H1 (cell line): ENCODE measurements around the gene TLCD5. TPM values are rescaled to one million over a fixed set of nuclear protein-coding genes. Genes with fewer than 3 reads are reported as not detected.

ENCODE experiments used
- CBX5 ChIP-seq: fragments of 300-800, 300-1000 bp; sonication (generic); IDR thresholded peaks from 2 replicates; pipeline ENCODE4 v1.7.1; 2016; ENCODE audit warnings: antibody characterized with exemption, low read length, low read depth
- CEBPB ChIP-seq: IDR thresholded peaks from 2 replicates; pipeline ENCODE4 v1.6.1; 2012; ENCODE audit warnings: low read depth, low read length
- CTBP2 ChIP-seq: IDR thresholded peaks from 2 replicates; pipeline ENCODE4 v1.7.0; 2011; ENCODE audit warnings: borderline replicate concordance, mild to moderate bottlenecking, moderate library complexity, mixed read lengths, low read length; ENCODE audit not compliant: insufficient read depth, insufficient read length
- GABPA ChIP-seq: IDR thresholded peaks from 2 replicates; pipeline ENCODE4 v1.6.1; 2011; ENCODE audit warnings: mild to moderate bottlenecking, low read length, moderate library complexity, borderline replicate concordance; ENCODE audit not compliant: insufficient read depth
- HDAC6 ChIP-seq: IDR thresholded peaks from one replicate; pipeline ENCODE4 v1.7.1; 2012; ENCODE audit warnings: low read depth, mild to moderate bottlenecking, inconsistent platforms, low read length, moderate library complexity
- JUN ChIP-seq: IDR thresholded peaks from 2 replicates; pipeline ENCODE4 v1.6.1; 2011; ENCODE audit warnings: low read depth, mild to moderate bottlenecking, improper control_type of control experiment, low read length
- KDM4A ChIP-seq: IDR thresholded peaks from one replicate; pipeline ENCODE4 v1.7.1; 2012; ENCODE audit warnings: low read depth, mild to moderate bottlenecking, moderate library complexity, low read length, inconsistent platforms; ENCODE audit not compliant: severe bottlenecking
- KDM5A ChIP-seq: fragments of 200-600 bp; IDR thresholded peaks from 2 replicates; pipeline ENCODE4 v1.7.1; 2012; ENCODE audit warnings: mild to moderate bottlenecking, low read length, inconsistent platforms, mixed read lengths
- POLR2AphosphoS5 ChIP-seq: IDR thresholded peaks from 2 replicates; pipeline ENCODE4 v1.6.1; 2011; ENCODE audit warnings: low read depth, low read length
- YY1 ChIP-seq: IDR thresholded peaks from 2 replicates; pipeline ENCODE4 v1.6.1; 2011; ENCODE audit warnings: low read depth, mild to moderate bottlenecking, low read length
- polyA plus RNA-seq, 7 experiments: library from polyadenylated mRNA; depleted of rRNA in 3 of 7; stranded (reverse) in 5 of 7; unstranded in 2 of 7; fragments of >200 nt in 5 of 7; fragments of 200-250 nt in 2 of 7; gene quantifications; 1 replicate in 5 of 7; 2 replicates in 1 of 7; 4 replicates in 1 of 7; pipeline versions ENCODE4 v1.2.1 to v1.2.3, GENCODE V29; 2011 to 2013; ENCODE audit warnings: missing spikeins in 2 of 7, mixed read lengths in 2 of 7
- total RNA-seq: library from RNA; stranded (reverse); fragmentation: NEBNext Ultra II Directional; extraction: Animal tissue kit (Norgen Biotek cat#: 25700); gene quantifications from 2 replicates; pipeline ENCODE4 v1.2.1, GENCODE V29; 2021
- TF ChIP-seq, protein P1 (sequence below): fragments of 300-600 bp; sonication (generic); IDR thresholded peaks from 2 replicates; pipeline ENCODE4 v1.7.1; 2012; ENCODE audit warnings: low read length, moderate library complexity, mild to moderate bottlenecking, inconsistent platforms; ENCODE audit not compliant: insufficient replicate concordance

TLCD5 gene
- total and polyA plus RNA-seq, 2 of the 8 experiments (the other 6 are each of a cell fraction or from before 2014, with no cell fraction given) = 9.5 to 10.1 TPM

DNA sequence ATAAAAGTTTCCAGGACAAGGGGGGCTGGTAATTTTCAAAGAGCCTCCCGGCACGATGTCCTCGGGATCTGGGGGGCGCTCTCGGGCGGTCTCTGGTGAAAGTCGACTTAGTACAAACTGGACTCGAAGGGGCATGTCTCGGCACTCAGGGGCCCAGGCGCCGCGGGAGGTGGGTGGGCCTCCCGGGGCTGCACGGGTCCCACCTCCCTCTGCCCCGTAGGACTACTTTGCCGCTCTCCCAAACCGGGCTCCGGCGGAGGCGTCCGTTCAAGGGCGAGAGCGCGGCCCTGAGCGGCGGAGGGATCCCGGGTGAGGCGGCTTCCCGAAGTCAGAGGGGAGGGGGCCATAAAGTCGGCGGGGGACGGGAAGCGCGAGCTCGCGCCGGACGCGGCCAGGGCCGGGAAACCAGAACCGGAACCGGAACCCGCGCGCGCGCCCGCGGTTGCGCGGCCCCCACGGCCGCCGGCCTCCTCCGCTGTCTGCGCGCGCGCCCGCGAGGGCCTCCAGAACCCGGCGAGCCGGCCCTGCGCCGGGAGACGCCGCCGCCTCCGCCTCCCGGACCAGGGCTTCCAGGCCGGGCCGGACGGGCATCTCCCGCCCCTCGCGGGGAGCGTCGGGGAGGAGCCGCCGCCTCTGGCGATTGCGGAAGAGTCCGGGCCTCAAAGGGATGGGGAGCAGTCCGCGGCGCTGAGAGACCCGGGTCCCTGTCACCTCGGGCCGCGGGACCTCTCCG is 11.0 kb downstream of the TLCD5 start, which contains the start of gene ARHGEF12 (continued):
- TF ChIP-seq, protein P1, sequence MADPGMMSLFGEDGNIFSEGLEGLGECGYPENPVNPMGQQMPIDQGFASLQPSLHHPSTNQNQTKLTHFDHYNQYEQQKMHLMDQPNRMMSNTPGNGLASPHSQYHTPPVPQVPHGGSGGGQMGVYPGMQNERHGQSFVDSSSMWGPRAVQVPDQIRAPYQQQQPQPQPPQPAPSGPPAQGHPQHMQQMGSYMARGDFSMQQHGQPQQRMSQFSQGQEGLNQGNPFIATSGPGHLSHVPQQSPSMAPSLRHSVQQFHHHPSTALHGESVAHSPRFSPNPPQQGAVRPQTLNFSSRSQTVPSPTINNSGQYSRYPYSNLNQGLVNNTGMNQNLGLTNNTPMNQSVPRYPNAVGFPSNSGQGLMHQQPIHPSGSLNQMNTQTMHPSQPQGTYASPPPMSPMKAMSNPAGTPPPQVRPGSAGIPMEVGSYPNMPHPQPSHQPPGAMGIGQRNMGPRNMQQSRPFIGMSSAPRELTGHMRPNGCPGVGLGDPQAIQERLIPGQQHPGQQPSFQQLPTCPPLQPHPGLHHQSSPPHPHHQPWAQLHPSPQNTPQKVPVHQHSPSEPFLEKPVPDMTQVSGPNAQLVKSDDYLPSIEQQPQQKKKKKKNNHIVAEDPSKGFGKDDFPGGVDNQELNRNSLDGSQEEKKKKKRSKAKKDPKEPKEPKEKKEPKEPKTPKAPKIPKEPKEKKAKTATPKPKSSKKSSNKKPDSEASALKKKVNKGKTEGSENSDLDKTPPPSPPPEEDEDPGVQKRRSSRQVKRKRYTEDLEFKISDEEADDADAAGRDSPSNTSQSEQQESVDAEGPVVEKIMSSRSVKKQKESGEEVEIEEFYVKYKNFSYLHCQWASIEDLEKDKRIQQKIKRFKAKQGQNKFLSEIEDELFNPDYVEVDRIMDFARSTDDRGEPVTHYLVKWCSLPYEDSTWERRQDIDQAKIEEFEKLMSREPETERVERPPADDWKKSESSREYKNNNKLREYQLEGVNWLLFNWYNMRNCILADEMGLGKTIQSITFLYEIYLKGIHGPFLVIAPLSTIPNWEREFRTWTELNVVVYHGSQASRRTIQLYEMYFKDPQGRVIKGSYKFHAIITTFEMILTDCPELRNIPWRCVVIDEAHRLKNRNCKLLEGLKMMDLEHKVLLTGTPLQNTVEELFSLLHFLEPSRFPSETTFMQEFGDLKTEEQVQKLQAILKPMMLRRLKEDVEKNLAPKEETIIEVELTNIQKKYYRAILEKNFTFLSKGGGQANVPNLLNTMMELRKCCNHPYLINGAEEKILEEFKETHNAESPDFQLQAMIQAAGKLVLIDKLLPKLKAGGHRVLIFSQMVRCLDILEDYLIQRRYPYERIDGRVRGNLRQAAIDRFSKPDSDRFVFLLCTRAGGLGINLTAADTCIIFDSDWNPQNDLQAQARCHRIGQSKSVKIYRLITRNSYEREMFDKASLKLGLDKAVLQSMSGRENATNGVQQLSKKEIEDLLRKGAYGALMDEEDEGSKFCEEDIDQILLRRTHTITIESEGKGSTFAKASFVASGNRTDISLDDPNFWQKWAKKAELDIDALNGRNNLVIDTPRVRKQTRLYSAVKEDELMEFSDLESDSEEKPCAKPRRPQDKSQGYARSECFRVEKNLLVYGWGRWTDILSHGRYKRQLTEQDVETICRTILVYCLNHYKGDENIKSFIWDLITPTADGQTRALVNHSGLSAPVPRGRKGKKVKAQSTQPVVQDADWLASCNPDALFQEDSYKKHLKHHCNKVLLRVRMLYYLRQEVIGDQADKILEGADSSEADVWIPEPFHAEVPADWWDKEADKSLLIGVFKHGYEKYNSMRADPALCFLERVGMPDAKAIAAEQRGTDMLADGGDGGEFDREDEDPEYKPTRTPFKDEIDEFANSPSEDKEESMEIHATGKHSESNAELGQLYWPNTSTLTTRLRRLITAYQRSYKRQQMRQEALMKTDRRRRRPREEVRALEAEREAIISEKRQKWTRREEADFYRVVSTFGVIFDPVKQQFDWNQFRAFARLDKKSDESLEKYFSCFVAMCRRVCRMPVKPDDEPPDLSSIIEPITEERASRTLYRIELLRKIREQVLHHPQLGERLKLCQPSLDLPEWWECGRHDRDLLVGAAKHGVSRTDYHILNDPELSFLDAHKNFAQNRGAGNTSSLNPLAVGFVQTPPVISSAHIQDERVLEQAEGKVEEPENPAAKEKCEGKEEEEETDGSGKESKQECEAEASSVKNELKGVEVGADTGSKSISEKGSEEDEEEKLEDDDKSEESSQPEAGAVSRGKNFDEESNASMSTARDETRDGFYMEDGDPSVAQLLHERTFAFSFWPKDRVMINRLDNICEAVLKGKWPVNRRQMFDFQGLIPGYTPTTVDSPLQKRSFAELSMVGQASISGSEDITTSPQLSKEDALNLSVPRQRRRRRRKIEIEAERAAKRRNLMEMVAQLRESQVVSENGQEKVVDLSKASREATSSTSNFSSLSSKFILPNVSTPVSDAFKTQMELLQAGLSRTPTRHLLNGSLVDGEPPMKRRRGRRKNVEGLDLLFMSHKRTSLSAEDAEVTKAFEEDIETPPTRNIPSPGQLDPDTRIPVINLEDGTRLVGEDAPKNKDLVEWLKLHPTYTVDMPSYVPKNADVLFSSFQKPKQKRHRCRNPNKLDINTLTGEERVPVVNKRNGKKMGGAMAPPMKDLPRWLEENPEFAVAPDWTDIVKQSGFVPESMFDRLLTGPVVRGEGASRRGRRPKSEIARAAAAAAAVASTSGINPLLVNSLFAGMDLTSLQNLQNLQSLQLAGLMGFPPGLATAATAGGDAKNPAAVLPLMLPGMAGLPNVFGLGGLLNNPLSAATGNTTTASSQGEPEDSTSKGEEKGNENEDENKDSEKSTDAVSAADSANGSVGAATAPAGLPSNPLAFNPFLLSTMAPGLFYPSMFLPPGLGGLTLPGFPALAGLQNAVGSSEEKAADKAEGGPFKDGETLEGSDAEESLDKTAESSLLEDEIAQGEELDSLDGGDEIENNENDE = no peak
- TF ChIP-seq JUN (no peak), YY1 (peak; percentile 55; the same call in 1 of the 2 replicates), CTBP2 (peak; percentile 61), KDM5A (no peak), GABPA (peak; percentile 81; the same call in 1 of the 2 replicates), HDAC6 (no peak), KDM4A (peak; percentile 76), POLR2AphosphoS5 (no peak), CEBPB (no peak), CBX5 (no peak)
